AG08396 (cell line): ENCODE data around the gene CFAP61.

Source experiments
- DNase-seq: peaks from one replicate; pipeline ENCODE4 v3.0.0; 2012; ENCODE audit warnings: low spot score, mixed read lengths

The CFAP61 gene

DNA sequence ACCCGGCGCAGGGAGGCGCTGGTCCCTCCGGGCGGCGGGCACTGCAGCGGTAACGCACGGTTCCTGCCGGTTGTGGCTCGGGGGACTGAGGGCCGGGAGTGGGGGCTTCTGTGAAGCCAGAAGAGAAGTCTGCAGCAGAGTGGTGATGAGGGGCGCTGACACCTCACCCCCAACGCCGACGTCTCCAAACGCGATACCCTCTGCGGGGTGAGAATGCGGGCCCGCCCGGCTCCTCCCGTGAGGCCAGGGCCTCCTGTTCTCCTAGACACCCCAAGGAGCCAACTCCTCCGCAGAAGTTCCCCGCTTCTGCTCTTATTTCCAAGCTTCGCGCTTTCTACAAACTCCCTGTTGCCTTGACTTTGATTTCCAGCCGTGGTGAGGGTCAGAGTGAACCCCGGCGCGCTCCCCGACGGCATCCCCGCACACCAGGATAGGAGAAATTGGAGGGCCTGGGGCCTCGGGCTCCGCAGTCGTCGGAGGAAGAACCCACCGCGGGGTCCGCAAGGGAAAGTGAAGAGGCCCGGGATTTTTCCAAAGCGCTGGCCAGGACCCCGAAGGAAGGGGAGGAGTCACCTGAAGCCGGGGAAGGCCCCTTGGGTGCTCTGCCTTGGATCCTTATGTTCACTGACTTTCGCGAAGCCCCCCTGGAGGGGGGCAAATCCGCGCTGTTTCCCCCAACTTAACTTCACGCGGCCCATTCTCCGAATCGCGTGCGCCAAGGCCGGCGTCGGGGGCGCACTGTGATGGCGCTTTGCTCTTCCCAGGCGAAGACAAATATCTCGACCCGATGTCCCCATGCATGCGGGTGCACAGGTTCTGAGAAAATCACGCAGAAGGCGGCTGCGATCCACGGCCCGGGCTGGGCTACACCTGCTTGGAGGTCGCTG is 312.5 kb downstream of the CFAP61 start:
- DNase-seq: no peak

DNA sequence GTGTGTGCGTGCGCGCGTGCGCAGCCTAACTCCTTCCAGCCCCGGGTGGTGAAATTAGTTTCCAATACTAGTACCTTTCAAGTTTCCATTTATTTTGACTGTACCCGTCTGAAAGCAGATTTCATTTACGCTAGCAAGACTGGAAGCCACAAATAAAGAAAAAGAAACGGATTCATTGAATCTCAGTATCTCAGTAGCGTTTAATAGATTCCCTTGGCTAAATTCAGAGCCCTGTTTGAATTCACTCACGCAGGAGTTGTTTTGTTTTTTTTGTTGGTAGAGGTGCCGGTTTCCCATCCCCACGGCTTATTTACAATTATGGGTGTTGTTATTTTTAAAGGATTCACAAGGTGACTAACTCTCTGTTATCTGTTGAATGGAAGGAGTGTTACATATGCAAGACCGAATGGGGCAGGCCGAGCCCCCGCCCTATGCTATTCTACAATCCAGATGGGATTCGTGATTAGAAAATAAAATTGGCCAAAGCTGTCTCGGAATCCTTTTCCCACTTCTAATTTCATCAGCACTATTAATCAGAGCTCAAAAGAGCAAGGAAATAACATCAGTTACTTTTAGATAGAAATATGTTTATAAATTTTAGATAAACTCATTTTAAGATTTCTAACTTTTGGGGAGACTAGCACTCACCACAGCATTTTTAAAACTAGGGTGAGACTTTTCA is 313.3 kb downstream of the CFAP61 start:
- DNase-seq: no peak

DNA sequence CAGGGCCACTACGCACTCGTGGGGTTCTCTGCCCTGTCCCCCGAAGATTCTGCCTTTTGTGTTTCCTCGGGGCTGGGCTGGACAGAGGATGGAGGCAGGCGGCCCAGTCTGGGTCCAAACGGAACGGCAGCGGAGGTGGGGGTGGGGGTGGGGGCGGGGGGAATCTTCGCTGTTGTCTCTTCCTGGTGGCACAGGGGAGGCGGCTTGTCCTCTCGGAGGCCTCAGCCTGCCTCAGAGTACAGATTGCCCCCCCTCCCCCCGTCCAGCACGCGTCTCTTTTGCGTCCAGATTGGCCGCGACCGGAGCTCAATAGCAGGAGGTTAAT is 314.2 kb downstream of the CFAP61 start:
- DNase-seq: no peak

DNA sequence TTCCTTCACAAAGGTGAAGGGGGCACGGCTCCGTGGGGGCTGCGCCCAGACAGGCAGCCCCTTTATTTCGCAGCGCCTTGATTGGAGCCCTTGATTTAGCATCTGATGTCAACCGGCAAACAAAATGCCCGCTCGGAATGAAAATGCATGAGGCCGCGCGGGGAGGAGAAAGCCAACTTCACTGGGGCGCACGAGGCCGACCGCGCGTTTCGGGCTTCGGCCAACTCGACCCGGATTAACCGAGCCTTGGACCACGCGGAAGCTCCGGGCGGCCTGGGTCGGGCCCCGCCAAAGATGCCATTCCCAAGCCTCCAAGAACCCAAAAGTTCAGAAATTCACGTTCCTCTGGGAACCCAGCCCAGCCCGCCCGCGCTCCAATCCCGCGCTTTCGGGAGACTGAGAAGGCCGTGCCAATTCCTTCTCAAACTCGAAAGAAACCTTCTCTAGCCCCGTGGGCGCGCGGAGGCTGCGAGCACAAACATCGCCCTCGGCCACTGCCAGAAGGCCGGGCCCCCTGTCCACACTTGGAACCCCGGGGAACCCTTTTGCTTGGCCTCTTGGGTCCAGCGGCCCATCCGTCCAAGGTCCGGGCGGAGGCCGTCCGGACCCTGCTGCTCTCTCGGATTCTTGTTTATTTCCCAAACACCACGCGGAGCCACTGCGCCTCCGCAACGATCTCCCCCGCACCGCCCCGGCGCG is 314.7 kb downstream of the CFAP61 start:
- no peak for DNase-seq

DNA sequence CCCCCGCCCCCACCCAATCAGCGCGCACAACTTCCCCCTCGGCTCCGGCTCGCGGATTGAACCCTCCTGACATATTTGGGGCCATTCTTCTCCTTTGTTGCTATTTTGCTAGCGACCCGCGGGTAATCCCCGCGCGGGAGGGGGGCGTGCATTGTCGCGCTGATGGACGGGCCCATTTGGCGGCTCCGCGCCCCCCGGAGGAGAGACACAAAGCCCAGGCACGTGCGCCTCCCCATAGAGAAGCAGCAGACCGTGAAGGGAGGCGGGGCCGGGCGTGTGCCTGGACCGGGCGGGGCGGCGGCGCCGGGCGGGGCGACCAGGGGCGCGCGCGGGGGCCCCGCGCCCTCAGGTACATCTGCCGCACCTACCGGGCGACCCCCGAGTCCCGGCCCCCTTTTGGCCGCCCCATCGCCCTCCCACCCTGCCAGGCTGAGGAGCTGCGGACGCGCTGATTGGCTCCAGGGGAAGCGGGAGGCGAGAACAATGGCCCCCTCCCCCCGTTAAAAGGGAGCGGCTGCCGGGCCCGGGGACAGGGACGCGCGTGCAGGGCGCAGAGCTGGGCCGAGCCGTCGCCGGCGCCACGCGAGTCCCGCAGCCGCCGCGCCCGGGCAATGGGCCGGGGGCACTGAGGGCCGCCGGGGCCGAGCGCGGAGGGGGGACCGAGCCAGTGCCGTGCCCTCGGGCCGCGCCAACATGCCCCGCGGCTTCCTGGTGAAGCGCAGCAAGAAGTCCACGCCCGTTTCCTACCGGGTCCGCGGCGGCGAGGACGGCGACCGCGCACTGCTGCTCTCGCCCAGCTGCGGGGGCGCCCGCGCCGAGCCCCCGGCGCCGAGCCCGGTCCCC is 315.5 kb downstream of the CFAP61 start, which contains the start of gene INSM1:
TSS of gene INSM1 (plus strand) at position 530 of the 843 bp plus-strand sequence. CDS start at position 694, 164 bp downstream.
- no peak for DNase-seq

DNA sequence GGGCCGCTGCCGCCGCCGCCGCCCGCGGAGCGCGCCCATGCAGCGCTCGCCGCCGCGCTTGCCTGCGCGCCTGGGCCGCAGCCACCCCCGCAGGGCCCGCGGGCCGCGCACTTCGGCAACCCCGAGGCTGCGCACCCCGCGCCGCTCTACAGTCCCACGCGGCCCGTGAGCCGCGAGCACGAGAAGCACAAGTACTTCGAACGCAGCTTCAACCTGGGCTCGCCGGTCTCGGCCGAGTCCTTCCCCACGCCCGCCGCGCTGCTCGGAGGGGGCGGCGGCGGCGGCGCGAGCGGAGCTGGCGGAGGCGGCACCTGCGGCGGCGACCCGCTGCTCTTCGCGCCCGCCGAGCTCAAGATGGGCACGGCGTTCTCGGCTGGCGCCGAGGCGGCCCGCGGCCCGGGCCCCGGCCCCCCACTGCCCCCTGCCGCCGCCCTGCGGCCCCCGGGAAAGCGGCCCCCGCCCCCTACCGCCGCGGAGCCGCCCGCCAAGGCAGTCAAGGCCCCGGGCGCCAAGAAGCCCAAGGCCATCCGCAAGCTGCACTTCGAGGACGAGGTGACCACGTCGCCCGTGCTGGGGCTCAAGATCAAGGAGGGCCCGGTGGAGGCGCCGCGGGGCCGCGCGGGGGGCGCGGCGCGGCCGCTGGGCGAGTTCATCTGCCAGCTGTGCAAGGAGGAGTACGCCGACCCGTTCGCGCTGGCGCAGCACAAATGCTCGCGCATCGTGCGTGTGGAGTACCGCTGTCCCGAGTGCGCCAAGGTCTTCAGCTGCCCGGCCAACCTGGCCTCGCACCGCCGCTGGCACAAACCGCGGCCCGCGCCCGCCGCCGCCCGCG is 316.3 kb downstream of the CFAP61 start:
- DNase-seq: no peak

DNA sequence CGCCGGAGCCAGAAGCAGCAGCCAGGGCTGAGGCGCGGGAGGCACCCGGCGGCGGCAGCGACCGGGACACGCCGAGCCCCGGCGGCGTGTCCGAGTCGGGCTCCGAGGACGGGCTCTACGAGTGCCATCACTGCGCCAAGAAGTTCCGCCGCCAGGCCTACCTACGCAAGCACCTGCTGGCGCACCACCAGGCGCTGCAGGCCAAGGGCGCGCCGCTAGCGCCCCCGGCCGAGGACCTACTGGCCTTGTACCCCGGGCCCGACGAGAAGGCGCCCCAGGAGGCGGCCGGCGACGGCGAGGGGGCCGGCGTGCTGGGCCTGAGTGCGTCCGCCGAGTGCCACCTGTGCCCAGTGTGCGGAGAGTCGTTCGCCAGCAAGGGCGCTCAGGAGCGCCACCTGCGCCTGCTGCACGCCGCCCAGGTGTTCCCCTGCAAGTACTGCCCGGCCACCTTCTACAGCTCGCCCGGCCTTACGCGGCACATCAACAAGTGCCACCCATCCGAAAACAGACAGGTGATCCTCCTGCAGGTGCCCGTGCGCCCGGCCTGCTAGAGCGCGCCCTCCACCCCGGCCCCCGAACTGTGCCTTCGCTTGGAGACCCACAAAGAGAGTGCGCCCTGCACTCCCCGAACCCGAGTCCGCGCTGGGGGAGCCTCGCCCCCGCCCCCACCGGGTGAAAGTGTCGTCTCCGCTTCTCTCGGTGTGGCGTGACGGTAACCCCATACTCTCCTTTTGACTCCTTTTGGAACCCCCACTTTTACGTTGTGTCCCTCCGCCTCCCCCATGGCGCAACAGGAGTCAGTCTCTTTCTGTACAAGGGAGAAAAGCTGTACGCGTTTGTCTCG is 317.1 kb downstream of the CFAP61 start:
- DNase-seq: no peak

DNA sequence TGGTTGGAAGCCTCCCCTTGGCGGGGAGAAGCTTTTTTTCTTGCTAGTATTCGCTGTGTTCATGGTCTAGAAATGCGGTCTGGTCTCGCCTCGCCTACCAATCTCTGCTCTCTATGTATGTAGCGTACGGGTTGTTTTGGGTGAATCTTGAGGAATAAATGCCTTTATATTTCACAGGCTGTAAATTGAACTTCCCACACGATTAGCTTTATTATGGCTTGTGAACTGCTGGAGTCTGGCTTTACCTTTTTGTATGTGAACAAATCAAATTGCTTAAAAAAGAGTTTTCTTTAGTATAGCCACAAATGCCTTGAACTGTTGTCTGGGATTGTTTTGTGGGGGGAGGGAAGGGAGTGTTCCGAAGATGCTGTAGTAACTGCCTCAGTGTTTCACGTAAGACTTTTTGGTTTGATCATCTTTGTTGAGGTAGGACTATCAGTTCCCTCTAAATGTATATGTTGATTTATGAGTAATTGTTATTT is 317.8 kb downstream of the CFAP61 start:
- no peak for DNase-seq

DNA sequence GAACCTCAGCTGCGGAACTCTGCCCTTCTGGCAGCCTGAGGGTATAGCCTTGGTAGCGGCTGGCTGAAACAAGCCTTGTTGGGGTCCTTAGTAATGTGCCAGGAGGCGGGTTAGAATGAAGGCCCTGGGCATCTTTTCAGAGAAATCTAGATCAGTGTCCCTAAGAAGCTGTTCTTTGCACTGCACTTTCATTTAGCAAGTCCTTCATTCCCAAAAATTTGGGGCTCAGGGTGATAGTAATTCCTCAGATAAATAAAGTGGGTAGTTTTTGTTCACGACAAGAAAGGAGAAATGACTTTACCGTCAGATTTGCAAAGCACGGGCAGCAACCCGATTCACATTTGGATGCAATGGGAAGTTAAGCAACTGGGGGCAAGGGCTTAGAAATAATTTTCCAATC is 318.8 kb downstream of the CFAP61 start:
- DNase-seq: no peak

DNA sequence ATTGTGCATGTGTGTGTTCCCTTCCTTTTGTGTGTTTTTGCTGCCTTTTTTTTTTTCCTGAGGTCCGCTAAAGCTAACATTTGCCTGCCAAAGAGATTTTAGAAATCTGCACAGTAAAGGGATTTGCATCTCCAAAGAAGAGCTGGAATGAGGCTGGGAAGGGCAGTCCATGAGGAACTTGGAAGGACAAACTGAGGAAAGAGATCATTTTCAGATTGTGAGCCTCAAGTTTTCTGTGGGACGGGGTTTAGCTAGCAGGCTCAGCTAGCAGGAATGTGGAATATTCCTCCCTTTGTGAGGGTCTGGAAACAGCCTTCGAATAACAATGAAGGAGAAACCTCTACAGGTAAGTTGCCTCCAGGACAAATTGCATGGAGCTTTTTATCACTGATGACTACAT is 319.3 kb downstream of the CFAP61 start:
- no peak for DNase-seq

DNA sequence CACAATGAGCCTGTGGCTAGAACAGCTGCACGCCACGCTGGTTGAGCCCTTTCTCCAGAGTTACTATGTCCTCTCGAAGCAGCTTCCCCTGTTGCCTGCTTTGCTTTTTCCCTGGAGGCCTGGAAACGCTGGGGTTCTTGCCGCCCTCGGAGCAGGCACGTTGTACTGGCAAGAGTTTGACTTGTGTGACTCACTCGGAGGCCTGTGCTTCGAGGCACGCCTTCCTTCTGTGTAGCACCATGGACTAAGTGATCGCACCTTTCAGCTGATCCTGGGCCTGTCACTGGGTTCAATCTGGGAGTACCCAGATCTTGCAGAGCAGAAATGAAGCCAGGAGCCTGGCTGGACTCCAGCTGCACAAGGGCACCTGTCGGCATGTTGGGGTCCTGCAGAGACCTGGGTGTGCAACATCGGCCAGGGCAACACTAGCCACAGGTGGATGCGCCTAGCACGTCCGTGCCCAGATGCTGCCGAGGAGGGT is 320.8 kb downstream of the CFAP61 start:
- no peak for DNase-seq

DNA sequence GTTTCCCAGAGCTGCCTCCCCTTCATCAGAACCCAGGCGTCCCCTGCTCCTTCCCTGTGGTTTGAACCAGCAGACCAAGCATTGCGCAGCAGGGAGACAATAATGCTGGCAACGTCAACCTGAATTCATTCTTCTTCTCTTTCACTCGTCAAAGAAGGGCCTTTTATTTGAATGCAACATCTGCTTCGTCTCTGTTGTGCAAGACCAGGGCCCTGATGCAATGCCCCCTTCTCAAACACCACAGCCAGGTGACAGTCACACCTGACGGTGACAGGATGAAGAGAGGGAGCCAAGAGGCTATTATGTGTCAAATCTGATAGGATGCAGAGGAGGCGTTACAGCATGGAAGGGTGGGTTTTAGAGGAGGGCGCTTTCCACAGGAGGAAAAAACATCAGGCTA is 323.5 kb downstream of the CFAP61 start:
- no peak for DNase-seq

DNA sequence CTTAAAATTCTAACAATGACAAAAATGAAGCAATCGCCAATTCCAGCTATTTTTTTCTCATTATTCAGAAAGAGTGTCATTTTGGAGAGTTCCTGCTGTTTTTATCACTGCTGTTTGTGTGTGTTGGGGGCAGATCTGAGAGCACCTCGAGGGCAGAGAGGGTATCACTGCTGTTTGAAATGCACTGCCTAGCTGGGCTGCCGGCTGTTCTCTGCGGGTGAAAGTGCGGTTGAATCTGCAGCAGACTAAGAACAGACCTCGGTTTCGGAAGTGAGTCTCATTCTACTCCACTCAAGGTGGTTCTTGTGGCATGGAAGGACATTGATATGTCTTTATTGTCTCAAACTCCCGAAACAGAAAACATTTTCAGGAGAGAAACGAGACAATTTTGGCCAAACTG is 333.9 kb downstream of the CFAP61 start:
- DNase-seq: no peak

DNA sequence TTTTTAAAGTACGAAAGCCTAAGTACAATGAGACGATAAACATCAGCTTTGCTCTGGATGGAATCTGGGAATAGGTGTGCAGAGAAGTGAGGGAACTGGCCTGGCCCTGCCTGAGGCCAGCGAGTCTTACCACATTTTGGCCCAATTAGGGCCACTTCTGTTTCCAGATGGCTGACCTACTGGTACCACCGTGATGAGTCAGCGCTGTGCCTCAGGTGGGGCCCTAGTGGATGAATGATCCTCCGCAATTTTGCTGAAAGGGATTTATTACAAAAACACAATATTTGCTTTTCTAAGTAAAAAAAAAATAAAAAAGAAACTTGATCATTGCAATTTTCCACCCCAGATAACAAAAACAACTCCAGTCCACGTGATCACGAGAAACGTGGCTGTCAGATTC is 338.1 kb downstream of the CFAP61 start:
- no peak for DNase-seq

DNA sequence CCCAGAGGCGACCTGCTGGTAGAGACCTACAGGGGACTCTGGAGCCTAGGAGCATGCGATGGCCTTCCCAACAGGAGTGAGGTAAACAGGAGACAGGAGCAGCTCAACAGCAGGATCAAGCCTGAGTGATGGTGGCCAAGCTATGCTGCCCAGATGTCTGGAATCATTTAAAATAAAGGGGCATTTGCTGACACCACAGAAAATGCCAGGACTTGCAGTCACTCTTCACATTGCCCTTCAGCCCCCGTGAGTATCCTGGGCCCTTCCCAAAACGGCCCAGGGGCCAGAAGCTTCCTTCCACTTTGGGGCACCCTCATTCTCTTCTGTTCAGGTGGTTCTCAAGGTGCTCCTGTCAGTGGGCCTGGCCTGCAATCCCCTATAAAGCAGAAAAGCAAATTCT is 338.8 kb downstream of the CFAP61 start:
- DNase-seq: no peak

DNA sequence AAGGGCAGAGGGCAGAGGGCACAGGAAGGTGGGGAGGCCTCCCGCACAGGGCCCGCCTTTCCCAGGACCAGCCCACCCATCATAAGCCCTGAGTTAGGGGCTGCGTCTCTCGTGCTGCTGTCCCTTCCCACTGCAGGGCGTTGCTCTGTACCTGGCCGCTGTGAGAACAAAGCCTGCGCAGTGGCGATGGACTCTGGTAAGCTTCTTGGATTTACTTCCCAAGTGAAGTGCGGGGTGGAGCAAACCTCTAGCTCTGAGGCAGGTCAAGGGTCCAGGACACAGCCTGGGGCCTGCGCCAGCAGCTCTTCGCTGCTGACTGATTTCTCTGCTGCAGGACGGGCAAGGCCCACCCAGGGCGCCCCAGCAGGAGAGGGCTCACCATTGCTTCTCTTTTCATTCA is 339.4 kb downstream of the CFAP61 start:
- no peak for DNase-seq

DNA sequence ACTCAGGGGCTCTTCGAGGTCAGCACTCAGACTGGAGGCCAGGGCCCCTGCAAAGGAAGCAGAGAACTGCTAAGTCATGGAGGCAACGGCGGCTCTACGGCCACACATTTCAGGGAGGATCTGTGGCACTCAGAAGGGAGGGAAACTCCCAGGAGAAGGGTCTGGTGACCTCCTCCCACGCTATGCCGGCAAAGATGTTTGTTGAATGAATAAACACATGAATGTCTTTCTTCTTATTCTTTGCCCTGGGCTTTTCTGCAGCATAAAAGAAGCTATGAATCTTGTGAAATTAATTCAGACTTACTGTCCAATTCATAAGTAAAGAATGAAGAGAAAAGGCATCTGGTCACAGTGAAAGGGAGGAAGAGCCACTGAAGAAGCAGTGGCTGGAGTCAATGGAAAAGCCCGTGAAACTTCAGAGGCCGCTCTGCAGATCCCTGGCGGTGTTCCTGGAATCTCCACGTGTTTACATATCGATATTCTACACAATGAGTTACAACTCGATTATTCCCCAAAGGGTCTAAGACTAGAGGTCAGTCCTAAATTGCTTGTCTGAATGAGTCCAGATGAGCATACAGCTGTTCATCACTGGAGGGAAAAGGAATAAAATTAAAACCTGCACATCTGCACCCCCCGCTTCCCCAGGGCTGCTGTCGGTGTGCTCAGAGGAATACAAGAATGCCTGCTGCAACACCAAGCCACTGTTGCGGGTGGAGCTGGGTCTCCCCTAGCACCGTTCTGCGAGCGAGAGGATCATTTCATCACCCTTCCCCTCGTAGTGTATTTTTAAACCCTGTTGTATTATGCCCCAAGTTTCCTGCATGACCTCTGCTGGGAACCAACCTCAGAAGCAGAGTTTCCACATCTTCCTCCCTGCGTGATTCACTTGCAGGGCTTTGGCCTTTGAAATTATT is 341.1 kb downstream of the CFAP61 start:
- peak; percentile 39 for DNase-seq

DNA sequence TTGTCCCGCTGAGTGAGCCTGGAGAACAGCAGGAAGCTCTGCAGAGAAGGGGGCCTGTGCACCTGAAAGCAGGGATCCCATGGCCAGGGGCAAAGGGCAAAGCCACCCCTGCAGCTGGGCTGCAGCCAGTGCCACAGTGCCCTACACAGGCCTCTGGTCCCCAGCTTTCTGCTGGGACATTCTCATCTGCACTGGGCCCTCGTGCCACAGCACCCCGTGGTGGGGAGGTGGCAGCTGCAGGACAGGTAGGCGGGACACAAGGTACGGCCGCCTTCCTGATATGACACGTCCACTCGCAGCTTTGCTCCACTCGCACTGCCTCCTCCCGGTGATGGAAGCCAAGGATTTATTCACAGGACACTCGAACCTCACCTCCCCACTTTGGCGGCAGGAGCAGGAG is 342.8 kb downstream of the CFAP61 start:
- DNase-seq: no peak
